ENCODE results near the gene SURF2.

The SURF2 gene

DNA sequence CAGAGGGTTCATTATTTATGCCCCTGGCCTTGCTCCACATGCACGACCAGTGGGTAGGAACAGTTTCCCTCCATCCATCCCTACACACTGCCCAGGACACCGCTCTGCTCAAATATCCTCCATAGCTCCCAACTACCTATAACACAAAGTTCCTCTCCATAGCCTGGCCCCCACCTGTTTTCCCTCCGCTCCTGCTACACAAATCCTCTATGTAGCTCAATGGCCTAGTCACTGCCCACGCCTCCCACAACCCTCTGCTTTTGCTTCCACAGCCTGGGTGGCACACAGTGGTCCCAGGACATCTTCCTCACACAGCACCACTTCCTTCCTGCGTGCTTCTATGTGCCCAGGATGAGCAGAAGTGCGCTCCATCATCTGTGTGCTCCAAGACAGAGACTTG is 41.0 kb downstream of the SURF2 start:
- Histone ChIP-seq H3K4me3 (ENCODE audit: low read length in 2 of 2) (no peak overlapping the region), H3K9ac (ENCODE audit: low read depth in 1 of 2, low read length in 2 of 2) (no peak overlapping the region), H3K27ac (ENCODE audit: low read depth in 2 of 2, low read length in 2 of 2) (no peak overlapping the region), H3K4me1 (ENCODE audit: control insufficient read depth in 2 of 2, insufficient read depth in 2 of 2, low read length in 2 of 2) (no peaks in the 10 kb centered on the region), H3K27me3 (ENCODE audit: control insufficient read depth in 2 of 2, insufficient read depth in 2 of 2, low read length in 2 of 2) (peaks cover 5 to 13% of the 10 kb centered on the region in 2 donors), H3K36me3 (ENCODE audit: control insufficient read depth in 2 of 2, insufficient read depth in 2 of 2, low read length in 2 of 2) (no peaks in the 10 kb centered on the region), H3K9me3 (ENCODE audit: control insufficient read depth in 2 of 2, low read length in 2 of 2) (no peaks in the 10 kb centered on the region)

DNA sequence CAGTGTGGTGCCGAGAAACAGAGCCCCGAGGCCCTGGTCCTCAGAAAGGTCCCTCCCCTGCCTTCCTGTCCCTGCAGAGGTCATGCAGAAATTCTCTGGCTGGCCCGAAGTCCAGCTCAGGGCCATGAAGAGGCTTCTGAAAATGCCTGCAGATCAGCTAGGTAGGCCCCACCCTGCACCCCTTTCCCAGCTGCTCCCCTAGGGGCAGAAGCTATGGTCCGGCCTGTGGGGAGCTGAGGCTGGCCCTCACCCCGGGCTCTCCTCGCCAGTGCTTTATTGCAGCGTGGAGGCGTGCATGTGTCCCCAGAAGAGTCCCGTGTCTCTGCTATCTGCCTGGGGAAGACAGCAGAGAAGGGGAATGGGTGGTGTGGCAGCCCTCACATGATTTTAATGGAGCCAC is 41.5 kb downstream of the SURF2 start:
- Histone ChIP-seq H3K9me3 (ENCODE audit: control insufficient read depth in 2 of 2, low read length in 2 of 2) (no peaks in the 10 kb centered on the region), H3K27me3 (ENCODE audit: control insufficient read depth in 2 of 2, insufficient read depth in 2 of 2, low read length in 2 of 2) (peaks cover 5 to 13% of the 10 kb centered on the region in 2 donors)

DNA sequence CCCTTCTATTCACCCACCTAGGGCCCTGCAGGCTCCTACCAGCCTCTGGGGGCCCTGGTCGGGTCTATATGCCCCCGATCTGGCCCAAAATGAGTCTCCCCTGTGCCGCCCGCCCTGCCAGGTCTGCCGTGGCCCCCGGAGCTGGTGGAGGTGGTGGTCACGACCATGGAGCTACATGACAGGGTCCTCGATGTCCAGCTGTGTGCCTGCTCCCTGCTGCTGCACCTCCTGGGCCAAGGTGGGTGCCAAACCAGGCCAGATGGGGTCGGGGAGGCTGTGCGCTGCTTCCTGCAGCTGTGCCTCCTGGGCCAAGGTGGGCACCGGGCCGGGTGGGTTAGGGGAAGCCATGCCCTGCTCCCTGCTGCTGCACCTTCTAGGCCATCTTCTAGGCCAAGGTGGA is 43.9 kb downstream of the SURF2 start:
- Histone ChIP-seq H3K36me3 (ENCODE audit: control insufficient read depth in 2 of 2, insufficient read depth in 2 of 2, low read length in 2 of 2) (peaks cover 1 to 6% of the 10 kb centered on the region in 2 donors), H3K9me3 (ENCODE audit: control insufficient read depth in 2 of 2, low read length in 2 of 2) (no peaks in the 10 kb centered on the region), H3K27ac (ENCODE audit: low read depth in 2 of 2, low read length in 2 of 2) (no peak overlapping the region), H3K4me3 (ENCODE audit: low read length in 2 of 2) (no peak overlapping the region), H3K9ac (ENCODE audit: low read depth in 1 of 2, low read length in 2 of 2) (no peak overlapping the region), H3K27me3 (ENCODE audit: control insufficient read depth in 2 of 2, insufficient read depth in 2 of 2, low read length in 2 of 2) (peaks cover 5 to 8% of the 10 kb centered on the region in 2 donors), H3K4me1 (ENCODE audit: control insufficient read depth in 2 of 2, insufficient read depth in 2 of 2, low read length in 2 of 2) (no peaks in the 10 kb centered on the region)

More for the DNA sequence above, 41.5 kb downstream of the SURF2 start:
- Histone ChIP-seq H3K36me3 (ENCODE audit: control insufficient read depth in 2 of 2, insufficient read depth in 2 of 2, low read length in 2 of 2) (no peaks in the 10 kb centered on the region), H3K9ac (ENCODE audit: low read depth in 1 of 2, low read length in 2 of 2) (no peak overlapping the region), H3K4me1 (ENCODE audit: control insufficient read depth in 2 of 2, insufficient read depth in 2 of 2, low read length in 2 of 2) (no peaks in the 10 kb centered on the region), H3K27ac (ENCODE audit: low read depth in 2 of 2, low read length in 2 of 2) (no peak overlapping the region), H3K4me3 (ENCODE audit: low read length in 2 of 2) (no peak overlapping the region)

DNA sequence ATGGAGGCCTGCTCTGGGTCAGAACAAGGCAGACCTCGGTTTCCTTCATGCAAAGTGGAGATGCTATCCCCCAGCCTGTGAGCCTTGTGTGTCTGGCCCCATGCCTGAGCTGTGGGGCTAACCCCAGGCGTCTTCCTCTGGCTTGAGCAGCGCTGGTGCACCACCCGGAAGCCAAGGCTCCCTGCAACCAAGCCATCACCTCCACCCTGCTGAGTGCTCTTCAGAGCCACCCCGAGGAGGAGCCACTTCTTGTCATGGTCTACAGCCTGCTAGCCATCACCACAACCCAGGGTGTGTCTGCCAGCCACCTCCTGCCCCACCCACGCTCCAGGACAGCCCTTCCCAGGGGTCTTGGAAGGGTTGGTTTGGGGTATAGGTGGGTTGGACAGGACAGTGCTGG is 45.2 kb downstream of the SURF2 start:
- Histone ChIP-seq H3K36me3 (ENCODE audit: control insufficient read depth in 2 of 2, insufficient read depth in 2 of 2, low read length in 2 of 2) (peaks cover 11 to 17% of the 10 kb centered on the region in 2 donors), H3K9ac (ENCODE audit: low read depth in 1 of 2, low read length in 2 of 2) (no peak overlapping the region)

DNA sequence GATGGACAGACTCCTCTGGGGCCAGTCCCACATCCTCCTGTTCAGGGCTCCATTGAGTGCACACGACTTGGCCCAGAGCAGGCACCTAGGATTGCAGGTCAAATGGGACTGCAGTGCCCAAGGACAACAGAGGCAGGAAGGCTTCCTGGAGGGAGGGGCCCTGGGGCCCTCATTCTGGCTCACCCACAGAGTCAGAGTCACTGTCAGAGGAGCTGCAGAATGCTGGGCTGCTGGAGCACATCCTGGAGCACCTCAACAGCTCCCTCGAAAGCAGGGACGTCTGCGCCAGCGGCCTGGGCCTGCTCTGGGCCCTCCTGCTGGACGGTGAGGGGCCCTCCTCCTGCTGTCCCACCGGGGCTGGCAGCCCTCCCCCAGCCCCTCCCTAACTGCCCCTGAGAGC is 46.3 kb downstream of the SURF2 start:
- no peak overlapping the region for H3K4me3 ChIP-seq (ENCODE audit: low read length in 2 of 2)
- H3K4me1 ChIP-seq (ENCODE audit: control insufficient read depth in 2 of 2, insufficient read depth in 2 of 2, low read length in 2 of 2) = no peaks in the 10 kb centered on the region
- no peaks in the 10 kb centered on the region for H3K9me3 ChIP-seq (ENCODE audit: control insufficient read depth in 2 of 2, low read length in 2 of 2)
- no peaks in the 10 kb centered on the region for H3K27me3 ChIP-seq (ENCODE audit: control insufficient read depth in 2 of 2, insufficient read depth in 2 of 2, low read length in 2 of 2)
- H3K9ac ChIP-seq (ENCODE audit: low read depth in 1 of 2, low read length in 2 of 2) = no peak overlapping the region
- H3K36me3 ChIP-seq (ENCODE audit: control insufficient read depth in 2 of 2, insufficient read depth in 2 of 2, low read length in 2 of 2) = peaks cover 17 to 27% of the 10 kb centered on the region in 2 donors
- no peak overlapping the region for H3K27ac ChIP-seq (ENCODE audit: low read depth in 2 of 2, low read length in 2 of 2)

More for the DNA sequence above, 45.2 kb downstream of the SURF2 start:
- Histone ChIP-seq H3K27me3 (ENCODE audit: control insufficient read depth in 2 of 2, insufficient read depth in 2 of 2, low read length in 2 of 2) (peaks cover 5 to 8% of the 10 kb centered on the region in 2 donors), H3K27ac (ENCODE audit: low read depth in 2 of 2, low read length in 2 of 2) (no peak overlapping the region), H3K9me3 (ENCODE audit: control insufficient read depth in 2 of 2, low read length in 2 of 2) (no peaks in the 10 kb centered on the region), H3K4me3 (ENCODE audit: low read length in 2 of 2) (no peak overlapping the region), H3K4me1 (ENCODE audit: control insufficient read depth in 2 of 2, insufficient read depth in 2 of 2, low read length in 2 of 2) (no peaks in the 10 kb centered on the region)

DNA sequence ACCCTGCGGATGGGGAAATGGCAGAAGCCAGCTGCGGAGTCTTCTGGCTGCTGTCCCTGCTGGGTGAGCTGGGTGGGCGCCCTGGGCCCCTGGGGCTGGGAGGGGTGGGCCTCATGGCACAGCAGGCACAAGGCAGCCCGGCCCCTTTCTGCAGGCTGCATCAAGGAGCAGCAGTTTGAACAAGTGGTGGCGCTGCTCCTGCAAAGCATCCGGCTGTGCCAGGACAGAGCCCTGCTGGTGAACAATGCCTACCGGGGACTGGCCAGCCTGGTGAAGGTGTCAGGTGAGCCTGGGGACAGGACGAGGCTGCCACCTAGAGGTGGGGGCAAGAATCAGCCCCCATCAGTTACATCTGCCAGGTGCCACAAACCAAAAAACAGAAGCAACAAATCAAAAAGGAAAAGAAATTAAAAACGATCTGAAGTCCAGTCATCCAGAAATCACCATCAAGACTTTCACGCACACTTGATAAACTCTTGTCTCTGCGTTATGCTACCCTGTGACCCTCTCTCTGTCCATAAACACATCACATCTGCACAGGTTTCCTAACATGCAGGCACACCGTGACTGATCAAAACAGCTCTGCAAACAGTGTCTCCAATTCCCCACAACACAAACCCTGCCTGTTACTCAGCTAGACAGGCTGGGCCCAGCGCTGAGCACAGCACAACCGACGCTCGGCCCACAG is 47.6 kb downstream of the SURF2 start:
- H3K9me3 ChIP-seq (ENCODE audit: control insufficient read depth in 2 of 2, low read length in 2 of 2) = no peaks in the 10 kb centered on the region
- no peak overlapping the region for H3K9ac ChIP-seq (ENCODE audit: low read depth in 1 of 2, low read length in 2 of 2)
- H3K36me3 ChIP-seq (ENCODE audit: control insufficient read depth in 2 of 2, insufficient read depth in 2 of 2, low read length in 2 of 2) = peaks cover 24 to 37% of the 10 kb centered on the region in 2 donors
- H3K4me3 ChIP-seq (ENCODE audit: low read length in 2 of 2) = no peak overlapping the region
- no peak overlapping the region for H3K27ac ChIP-seq (ENCODE audit: low read depth in 2 of 2, low read length in 2 of 2)
- H3K27me3 ChIP-seq (ENCODE audit: control insufficient read depth in 2 of 2, insufficient read depth in 2 of 2, low read length in 2 of 2) = no peaks in the 10 kb centered on the region
- no peaks in the 10 kb centered on the region for H3K4me1 ChIP-seq (ENCODE audit: control insufficient read depth in 2 of 2, insufficient read depth in 2 of 2, low read length in 2 of 2)

DNA sequence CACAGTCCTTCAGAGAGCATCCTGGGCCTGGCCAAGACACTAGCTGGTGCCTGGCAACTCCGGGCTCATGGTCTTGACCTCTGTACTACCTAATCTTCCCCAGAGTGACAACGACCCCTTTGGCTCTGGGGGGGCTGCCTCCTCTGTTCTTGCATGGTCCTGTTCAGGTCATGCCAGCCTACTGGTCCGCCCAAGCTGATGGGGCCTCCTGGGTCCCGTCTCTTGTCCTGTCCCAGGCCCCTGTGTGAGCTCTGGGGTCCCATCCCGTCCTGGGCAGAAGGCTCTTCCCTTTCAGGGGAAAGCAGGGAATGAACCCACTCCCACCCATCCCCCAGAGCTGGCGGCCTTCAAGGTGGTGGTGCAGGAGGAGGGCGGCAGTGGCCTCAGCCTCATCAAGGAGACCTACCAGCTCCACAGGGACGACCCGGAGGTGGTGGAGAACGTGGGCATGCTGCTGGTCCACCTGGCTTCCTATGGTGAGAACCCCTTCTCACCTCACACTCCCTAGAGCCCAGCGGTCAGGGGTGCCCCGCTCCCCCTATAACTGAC is 48.2 kb downstream of the SURF2 start:
- Histone ChIP-seq H3K9ac (ENCODE audit: low read depth in 1 of 2, low read length in 2 of 2) (no peak overlapping the region), H3K36me3 (ENCODE audit: control insufficient read depth in 2 of 2, insufficient read depth in 2 of 2, low read length in 2 of 2) (peaks cover 27 to 37% of the 10 kb centered on the region in 2 donors), H3K27me3 (ENCODE audit: control insufficient read depth in 2 of 2, insufficient read depth in 2 of 2, low read length in 2 of 2) (no peaks in the 10 kb centered on the region), H3K4me3 (ENCODE audit: low read length in 2 of 2) (no peak overlapping the region), H3K27ac (ENCODE audit: low read depth in 2 of 2, low read length in 2 of 2) (no peak overlapping the region), H3K4me1 (ENCODE audit: control insufficient read depth in 2 of 2, insufficient read depth in 2 of 2, low read length in 2 of 2) (no peaks in the 10 kb centered on the region), H3K9me3 (ENCODE audit: control insufficient read depth in 2 of 2, low read length in 2 of 2) (no peaks in the 10 kb centered on the region)

DNA sequence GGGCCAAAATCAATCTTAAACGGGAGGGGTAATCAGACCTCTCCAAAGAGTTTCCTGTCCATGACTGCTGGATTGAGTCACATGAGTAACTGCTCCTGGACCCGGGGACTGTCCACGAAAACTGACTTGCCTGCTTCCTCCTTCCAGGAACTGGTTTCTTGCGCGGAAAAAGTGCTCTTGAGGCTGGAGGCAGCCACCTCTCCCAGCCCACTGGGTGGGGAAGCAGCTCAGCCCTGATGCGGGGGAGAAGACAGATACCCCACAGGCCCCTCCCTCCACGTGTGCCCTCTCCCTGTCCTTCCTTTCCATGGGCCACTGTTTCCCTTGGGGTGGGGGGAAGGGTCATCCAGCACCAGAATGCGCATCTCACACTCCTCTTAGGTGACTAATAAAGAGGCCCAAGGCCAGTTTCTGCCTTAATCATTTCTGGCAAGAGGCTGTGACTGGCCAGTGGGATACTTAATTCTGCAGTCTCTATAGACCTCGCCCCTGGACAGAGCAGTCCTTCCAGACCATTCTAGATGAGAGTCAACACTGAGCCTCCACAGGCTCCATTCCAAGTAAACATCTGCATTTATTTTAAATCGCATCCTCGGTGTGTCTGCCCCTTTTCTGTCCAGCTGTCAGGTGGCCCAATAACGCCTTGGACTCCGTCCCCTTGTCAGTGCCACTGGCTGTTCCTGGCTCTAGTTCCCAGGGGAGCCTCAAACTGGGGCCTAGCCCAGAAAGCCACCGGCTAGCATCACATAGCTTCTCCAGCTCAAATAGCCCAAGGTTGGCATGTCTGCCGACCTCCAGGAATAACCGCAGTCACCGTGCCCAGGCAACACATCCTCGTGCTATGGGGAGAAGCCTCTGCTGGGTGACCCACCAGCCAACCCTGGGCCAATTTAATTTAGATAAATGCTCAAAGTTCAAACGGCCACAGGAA is 49.4 kb downstream of the SURF2 start:
- Histone ChIP-seq H3K9ac (ENCODE audit: low read depth in 1 of 2, low read length in 2 of 2) (no peak overlapping the region), H3K9me3 (ENCODE audit: control insufficient read depth in 2 of 2, low read length in 2 of 2) (no peaks in the 10 kb centered on the region), H3K36me3 (ENCODE audit: control insufficient read depth in 2 of 2, insufficient read depth in 2 of 2, low read length in 2 of 2) (peaks cover 39 to 49% of the 10 kb centered on the region in 2 donors), H3K4me1 (ENCODE audit: control insufficient read depth in 2 of 2, insufficient read depth in 2 of 2, low read length in 2 of 2) (no peaks in the 10 kb centered on the region), H3K27me3 (ENCODE audit: control insufficient read depth in 2 of 2, insufficient read depth in 2 of 2, low read length in 2 of 2) (no peaks in the 10 kb centered on the region), H3K4me3 (ENCODE audit: low read length in 2 of 2) (no peak overlapping the region), H3K27ac (ENCODE audit: low read depth in 2 of 2, low read length in 2 of 2) (no peak overlapping the region)

DNA sequence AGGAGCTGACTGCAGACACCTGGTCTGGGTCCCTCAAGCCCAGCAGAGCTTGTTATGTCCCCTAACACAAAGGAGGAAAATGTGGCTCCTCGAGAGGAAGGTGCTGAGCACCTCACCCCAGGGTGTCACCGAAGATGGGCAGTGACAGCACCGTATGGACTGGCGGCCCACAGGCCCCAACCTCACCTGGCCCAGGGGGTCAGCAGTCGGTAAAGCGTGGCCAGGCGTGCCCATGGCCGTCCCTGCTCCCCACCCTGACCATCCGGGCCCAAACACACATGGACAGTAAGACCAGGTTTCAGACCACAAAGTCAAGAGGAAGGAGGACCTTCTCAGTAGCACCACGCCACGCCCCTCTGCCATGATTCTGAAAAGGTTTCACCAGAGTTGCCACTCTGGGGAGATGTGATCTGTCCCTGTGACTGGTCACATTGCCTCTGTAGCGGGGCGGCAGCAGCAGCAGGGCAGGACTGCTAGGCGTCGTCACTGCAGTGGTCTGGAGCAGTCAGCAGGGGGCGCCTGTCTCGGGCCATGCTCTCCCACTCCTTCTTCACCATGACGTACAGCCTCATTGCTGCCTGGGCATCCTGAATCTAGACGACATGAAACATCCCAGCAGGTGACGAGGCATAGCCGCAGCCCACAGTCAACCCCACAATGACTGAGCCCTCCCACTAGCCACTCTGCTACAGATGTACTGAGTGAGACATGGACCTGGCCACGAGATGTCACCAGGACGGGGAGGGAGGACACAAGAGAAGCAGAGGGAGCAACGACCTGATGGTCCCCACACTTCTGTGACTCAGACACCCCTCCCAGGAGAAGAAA is 50.3 kb downstream of the SURF2 start:
- Histone ChIP-seq H3K9me3 (ENCODE audit: control insufficient read depth in 2 of 2, low read length in 2 of 2) (no peaks in the 10 kb centered on the region), H3K27ac (ENCODE audit: low read depth in 2 of 2, low read length in 2 of 2) (no peak overlapping the region), H3K27me3 (ENCODE audit: control insufficient read depth in 2 of 2, insufficient read depth in 2 of 2, low read length in 2 of 2) (no peaks in the 10 kb centered on the region), H3K4me1 (ENCODE audit: control insufficient read depth in 2 of 2, insufficient read depth in 2 of 2, low read length in 2 of 2) (no peaks in the 10 kb centered on the region), H3K36me3 (ENCODE audit: control insufficient read depth in 2 of 2, insufficient read depth in 2 of 2, low read length in 2 of 2) (peaks cover 43 to 57% of the 10 kb centered on the region in 2 donors), H3K4me3 (ENCODE audit: low read length in 2 of 2) (no peak overlapping the region), H3K9ac (ENCODE audit: low read depth in 1 of 2, low read length in 2 of 2) (no peak overlapping the region)

Data from mucosa of rectum (tissue), 2 donors.